Aorta (tissue), 5 donors: ENCODE measurements around the gene MYL11. TPM values are rescaled to one million over a fixed set of nuclear protein-coding genes. Genes with fewer than 3 reads are reported as not detected.
"Not testable (repeated sequence)": the region's sequence is repeated elsewhere in the genome, so short reads cannot be mapped to it uniquely, and the experiment has no call there.

Source experiments
- ATAC-seq: fragments of 200-7000 bp; cut with Tn5 transposase; one replicate; pipeline ENCODE4 v1.9.1; 2022; ENCODE audit warnings: moderate library complexity; ENCODE audit not compliant: low FRiP score
- DNase-seq, 2 donors: peaks; one replicate each; pipeline ENCODE4 v3.0.0-alpha.2; 2020
- H3K27ac ChIP-seq, 2 donors: one replicate each; pipeline ENCODE4 v1.5.1; 2013; ENCODE audit warnings: low read length in 2 of 2, mild to moderate bottlenecking in 2 of 2, moderate library complexity in 2 of 2, control low read depth in 1 of 2, inconsistent platforms in 1 of 2, low read depth in 1 of 2
- H3K27me3 ChIP-seq, 2 donors: one replicate each; pipeline ENCODE4 v1.6.1; 2013; ENCODE audit warnings: control low read depth in 1 of 2, low read length in 1 of 2, mild to moderate bottlenecking in 1 of 2, moderate library complexity in 1 of 2; ENCODE audit not compliant: insufficient read depth in 2 of 2, control insufficient read depth in 1 of 2
- H3K36me3 ChIP-seq, 2 donors: one replicate each; pipeline ENCODE4 v1.6.1; 2013; ENCODE audit warnings: control low read depth in 1 of 2, low read length in 1 of 2, mild to moderate bottlenecking in 1 of 2; ENCODE audit not compliant: insufficient read depth in 2 of 2, control insufficient read depth in 1 of 2
- H3K4me1 ChIP-seq, 2 donors: one replicate each; pipeline ENCODE4 v1.6.1; 2013; ENCODE audit warnings: low read length in 2 of 2, control low read depth in 1 of 2, mild to moderate bottlenecking in 1 of 2, moderate library complexity in 1 of 2; ENCODE audit not compliant: insufficient read depth in 2 of 2, control insufficient read depth in 1 of 2
- H3K4me3 ChIP-seq, 2 donors: one replicate each; pipeline ENCODE4 v1.5.1; 2013; ENCODE audit warnings: low read length in 2 of 2, control low read depth in 1 of 2, mild to moderate bottlenecking in 1 of 2
- H3K9me3 ChIP-seq: one replicate; pipeline ENCODE4 v1.6.1; 2013; ENCODE audit warnings: mild to moderate bottlenecking, low read length; ENCODE audit not compliant: control insufficient read depth
- WGBS, 2 donors: extraction: QIAGEN DNeasy Blood & Tissue Kit; methylation state at CpG; one replicate each; pipeline ENCODE4 v1.1.7; 2013; 5-methylcytosine and 5-hydroxymethylcytosine counted together
- intact Hi-C, 2 donors: fragments of 100-400 bp; cut with DNase I; formaldehyde crosslinking; loops; one replicate each; pipeline versions ENCODE4 v1.14.2 to v1.15.0; 2022
- polyA plus RNA-seq, 2 donors: library from polyadenylated mRNA; stranded (reverse); fragments of 200-250 nt; gene quantifications; one replicate each; pipeline ENCODE4 v1.2.3, GENCODE V29; 2013
- total RNA-seq, 2 donors: library from RNA; stranded (reverse); fragmentation: NEBNext Ultra II Directional; extraction: Animal tissue kit (Norgen Biotek cat#: 25700); gene quantifications; one replicate each; pipeline ENCODE4 v1.2.1, GENCODE V29; 2021
- donor health status: healthy with polysubstance abuse.
- donor health status: Bipolar disorder and iron deficiency.
- donor health status: DM: no; HTN: no; CAD: no.
- donor health status: DM: no; HTN: no; CAD: no.
- donor health status: DM: yes; HTN: yes; CAD: no.

Gene MYL11
- total and polyA plus RNA-seq, 4 donors, result 0.26 TPM; not detected in 3

- intact Hi-C loops, result no loop called here
- ATAC-seq (peak; percentile 97), DNase-seq (peak; percentile 93 to 95)
- 0 to 1% methylated on average over 83 to 103 of the region's 103 CpGs for WGBS, 2 donors
- Histone ChIP-seq H3K27ac (peak within 1 kb of the TSS in 1 of 2 donors; percentile 67), H3K4me3 (peak within 1 kb of the TSS; percentile 89 to 90), H3K36me3 (no peaks in the 10 kb centered on the region), H3K4me1 (no peaks in the 10 kb centered on the region), H3K27me3 (no peaks in the 10 kb centered on the region), H3K9me3 (no peaks in the 10 kb centered on the region)
These were observed 20.8 kb downstream of the MYL11 start, which contains the start of gene ZNF48 for GRCh38 chr16:30395155-30395991. ZNF48 (plus strand) TSS chr16:30395420; CDS start chr16:30395795, 375 bp downstream.

GRCh38 chr16:30395992-30396585 is 21.5 kb downstream of the MYL11 start:
- ATAC-seq (no peak), DNase-seq (no peak)
- Histone ChIP-seq H3K27me3 (no peaks in the 10 kb centered on the region), H3K27ac (peak overlapping the region in 1 of 2 donors; percentile 0), H3K4me3 (peak overlapping the region; percentile 89 to 90), H3K36me3 (no peaks in the 10 kb centered on the region), H3K9me3 (no peaks in the 10 kb centered on the region), H3K4me1 (peaks cover 0 to 2% of the 10 kb centered on the region in 2 donors)
- intact Hi-C loops, result no loop called here
- WGBS, 2 donors, result 8 to 10% methylated on average over 10 to 13 of the region's 13 CpGs

GRCh38 chr16:30396627-30397026 is 22.0 kb downstream of the MYL11 start:
- ATAC-seq, H3K4me3 ChIP-seq, H3K9me3 ChIP-seq, H3K27ac ChIP-seq, intact Hi-C loops, DNase-seq, H3K36me3 ChIP-seq, H3K27me3 ChIP-seq, H3K4me1 ChIP-seq: not testable (repeated sequence)
- 63 to 71% methylated on average over 3 to 4 of the region's 4 CpGs for WGBS, 2 donors

- intact Hi-C loops, result no loop called here
- no peaks in the 10 kb centered on the region for H3K27me3 ChIP-seq
- peaks cover 0 to 2% of the 10 kb centered on the region in 2 donors for H3K4me1 ChIP-seq
- no peaks in the 10 kb centered on the region for H3K36me3 ChIP-seq
- H3K9me3 ChIP-seq, result no peaks in the 10 kb centered on the region
- H3K27ac ChIP-seq, result no peak overlapping the region
- DNase-seq (no peak), ATAC-seq (no peak)
- WGBS, 2 donors, result 76 to 77% methylated on average over 4 of the region's 4 CpGs
- H3K4me3 ChIP-seq, result no peak overlapping the region
These were observed 22.5 kb downstream of the MYL11 start for GRCh38 chr16:30397056-30397455.

GRCh38 chr16:30397776-30398660 is 23.4 kb downstream of the MYL11 start:
- intact Hi-C loops, result no loop called here
- no peak for ATAC-seq
- Histone ChIP-seq H3K27ac (no peak overlapping the region), H3K27me3 (no peaks in the 10 kb centered on the region), H3K36me3 (no peaks in the 10 kb centered on the region), H3K4me3 (no peak overlapping the region), H3K9me3 (no peaks in the 10 kb centered on the region), H3K4me1 (peaks cover 0 to 2% of the 10 kb centered on the region in 2 donors)
- WGBS, 2 donors, result 88 to 91% methylated on average over 42 of the region's 42 CpGs
- DNase-seq, result no peak

GRCh38 chr16:30398661-30399434 is 24.2 kb downstream of the MYL11 start:
- ATAC-seq (no peak), DNase-seq (no peak)
- H3K36me3 ChIP-seq, result no peaks in the 10 kb centered on the region
- intact Hi-C loops, result no loop called here
- WGBS, 2 donors, result 76 to 78% methylated on average over 23 of the region's 23 CpGs
- no peaks in the 10 kb centered on the region for H3K9me3 ChIP-seq
- H3K27me3 ChIP-seq, result no peaks in the 10 kb centered on the region
- H3K4me3 ChIP-seq, result no peak overlapping the region
- H3K4me1 ChIP-seq, result peaks cover 0 to 2% of the 10 kb centered on the region in 2 donors
- H3K27ac ChIP-seq, result no peak overlapping the region

GRCh38 chr16:30399435-30400186 is 25.0 kb downstream of the MYL11 start:
- no peaks in the 10 kb centered on the region for H3K27me3 ChIP-seq
- no peaks in the 10 kb centered on the region for H3K9me3 ChIP-seq
- H3K4me3 ChIP-seq, result peak overlapping the region; percentile 46 to 94
- ATAC-seq, result no peak
- H3K36me3 ChIP-seq, result no peaks in the 10 kb centered on the region
- DNase-seq, result no peak
- peaks cover 0 to 2% of the 10 kb centered on the region in 2 donors for H3K4me1 ChIP-seq
- intact Hi-C loops, result loop anchor here in 1 of 2 donors (10.0 kb wide), 2 partner anchors 305 to 335 kb away; partner anchors contain the start of genes ALDOA, TBX6 and YPEL3
- peak overlapping the region; percentile 19 to 91 for H3K27ac ChIP-seq
- 6% methylated on average over 12 of the region's 12 CpGs for WGBS, 2 donors
